Small intestine (tissue), 7 donors: ENCODE data around the gene SF3A2. TPM values are rescaled to one million over a fixed set of nuclear protein-coding genes. Genes with fewer than 3 reads are reported as not detected.
A peak's percentile ranks its signal among the peaks of the same experiment; 100 is the strongest.
"Not testable (repeated sequence)": the region's sequence is repeated elsewhere in the genome, so short reads cannot be mapped to it uniquely, and the experiment has no call there.

Experiments used
- DNase-seq, 2 donors: peaks; one replicate each; pipeline versions ENCODE4 v3.0.0 to v3.0.0-alpha.2; 2013
- FAIRE-seq: peaks from 2 replicates; lab custom pipeline; 2012; peaks lifted over from hg19 to GRCh38; lab: Jason Lieb, UNC
- H3K27ac ChIP-seq, 3 donors: one replicate each; pipeline ENCODE4 v1.5.1; 2013; ENCODE audit warnings: low read length in 2 of 3, mild to moderate bottlenecking in 2 of 3, control low read depth in 1 of 3, inconsistent platforms in 1 of 3, low read depth in 1 of 3, moderate library complexity in 1 of 3
- H3K27me3 ChIP-seq, 3 donors: one replicate each; pipeline ENCODE4 v1.6.1; 2013; ENCODE audit warnings: low read length in 3 of 3, inconsistent platforms in 1 of 3; ENCODE audit not compliant: control insufficient read depth in 3 of 3, insufficient read depth in 3 of 3
- H3K36me3 ChIP-seq, 3 donors: one replicate each; pipeline ENCODE4 v1.6.1; 2013; ENCODE audit warnings: low read length in 3 of 3, inconsistent platforms in 1 of 3, low read depth in 1 of 3, mild to moderate bottlenecking in 1 of 3, moderate library complexity in 1 of 3; ENCODE audit not compliant: control insufficient read depth in 3 of 3, insufficient read depth in 2 of 3
- H3K4me1 ChIP-seq, 3 donors: one replicate each; pipeline ENCODE4 v1.6.1; 2013; ENCODE audit warnings: low read length in 2 of 3, inconsistent platforms in 1 of 3, low read depth in 1 of 3, mild to moderate bottlenecking in 1 of 3, moderate library complexity in 1 of 3; ENCODE audit not compliant: control insufficient read depth in 3 of 3, insufficient read depth in 2 of 3
- H3K4me3 ChIP-seq, 3 donors: one replicate each; pipeline ENCODE4 v1.5.1; 2013; ENCODE audit warnings: low read length in 3 of 3, control low read depth in 1 of 3, inconsistent platforms in 1 of 3, low read depth in 1 of 3, mild to moderate bottlenecking in 1 of 3, moderate library complexity in 1 of 3
- H3K9me3 ChIP-seq, 2 donors: one replicate each; pipeline ENCODE4 v1.6.1; 2013; ENCODE audit warnings: low read depth in 1 of 2, low read length in 1 of 2; ENCODE audit not compliant: control insufficient read depth in 2 of 2, insufficient read depth in 1 of 2
- WGBS, 3 donors: extraction: QIAGEN DNeasy Blood & Tissue Kit; methylation state at CpG; one replicate each; pipeline ENCODE4 v1.1.7; 2013; 5-methylcytosine and 5-hydroxymethylcytosine counted together
- polyA plus RNA-seq, 4 donors: library from polyadenylated mRNA; stranded (reverse) in 3 of 4; unstranded in 1 of 4; fragments of 200-250 nt in 3 of 4; fragments of 120-200 nt in 1 of 4; gene quantifications; one replicate each; pipeline versions ENCODE4 v1.2.1 to v1.2.3, GENCODE V29; 2013
- donor health status: healthy with polysubstance abuse.
- donor health status: control.
- donor health status: control.
- donor health status: Bipolar disorder and iron deficiency.
- donor health status: healthy.

The SF3A2 gene
- polyA plus RNA-seq, 4 donors, result 31.8 to 71.5 (median 40.3) TPM

- peaks cover 0 to 24% (median 0%) of the 10 kb centered on the region in 3 donors for H3K36me3 ChIP-seq
- no peaks in the 10 kb centered on the region for H3K9me3 ChIP-seq
- no peak for FAIRE-seq
- H3K4me3 ChIP-seq, result no peak overlapping the region
- H3K27ac ChIP-seq, result no peak overlapping the region
- H3K4me1 ChIP-seq, result peaks cover 0 to 22% (median 2%) of the 10 kb centered on the region in 3 donors
- peaks cover 0 to 25% (median 0%) of the 10 kb centered on the region in 3 donors for H3K27me3 ChIP-seq
- DNase-seq, result peak; percentile 49 to 87
- 25 to 67% (median 45%) methylated on average over 28 to 33 of the region's 33 CpGs for WGBS, 3 donors
Measured at GRCh38 chr19:2278459-2279158, 42.0 kb downstream of the SF3A2 start.

GRCh38 chr19:2280633-2281264 is 44.1 kb downstream of the SF3A2 start:
- Histone ChIP-seq H3K4me1 (peaks cover 0 to 16% (median 0%) of the 10 kb centered on the region in 3 donors), H3K4me3 (no peak overlapping the region), H3K27me3 (peaks cover 0 to 29% (median 0%) of the 10 kb centered on the region in 3 donors), H3K27ac (no peak overlapping the region), H3K36me3 (peaks cover 0 to 8% (median 0%) of the 10 kb centered on the region in 3 donors), H3K9me3 (no peaks in the 10 kb centered on the region)
- 35 to 66% (median 50%) methylated on average over 25 to 26 of the region's 26 CpGs for WGBS, 3 donors
- DNase-seq (no peak), FAIRE-seq (no peak)

- not testable (repeated sequence) for H3K36me3 ChIP-seq, DNase-seq, H3K9me3 ChIP-seq, FAIRE-seq
- peak overlapping the region in 2 of 3 donors; percentile 28 to 58 for H3K27ac ChIP-seq
- H3K27me3 ChIP-seq, result peaks cover 0 to 36% (median 0%) of the 10 kb centered on the region in 3 donors
- peaks cover 0 to 16% (median 0%) of the 10 kb centered on the region in 3 donors for H3K4me1 ChIP-seq
- 17 to 28% (median 21%) methylated on average over 13 to 16 of the region's 16 CpGs for WGBS, 3 donors
- H3K4me3 ChIP-seq, result peak overlapping the region in 2 of 3 donors; percentile 10 to 27
Measured at GRCh38 chr19:2281265-2282061, 44.8 kb downstream of the SF3A2 start.

GRCh38 chr19:2282062-2282861 is 45.6 kb downstream of the SF3A2 start, which contains the start of gene PEAK3:
Gene PEAK3 (minus strand): TSS chr19:2282175. CDS start chr19:2280931, 1,244 bp downstream.
- peaks cover 0 to 16% (median 0%) of the 10 kb centered on the region in 3 donors for H3K4me1 ChIP-seq
- H3K4me3 ChIP-seq, result peak within 1 kb of the TSS in 2 of 3 donors; percentile 10 to 27
- DNase-seq, result peak; percentile 49 to 55
- no peaks in the 10 kb centered on the region for H3K36me3 ChIP-seq
- H3K9me3 ChIP-seq, result no peaks in the 10 kb centered on the region
- H3K27me3 ChIP-seq, result peaks cover 0 to 43% (median 0%) of the 10 kb centered on the region in 3 donors
- FAIRE-seq, result no peak
- 8 to 12% (median 11%) methylated on average over 37 to 41 of the region's 41 CpGs for WGBS, 3 donors
- H3K27ac ChIP-seq, result peak within 1 kb of the TSS in 2 of 3 donors; percentile 28 to 58

GRCh38 chr19:2282862-2283237 is 46.2 kb downstream of the SF3A2 start:
- FAIRE-seq (no peak), DNase-seq (no peak)
- 50 to 68% (median 67%) methylated on average over 11 of the region's 11 CpGs for WGBS, 3 donors
- no peak overlapping the region for H3K27ac ChIP-seq
- H3K9me3 ChIP-seq, result no peaks in the 10 kb centered on the region
- H3K27me3 ChIP-seq, result peaks cover 0 to 49% (median 0%) of the 10 kb centered on the region in 3 donors
- no peak overlapping the region for H3K4me3 ChIP-seq
- H3K4me1 ChIP-seq, result peaks cover 0 to 16% (median 0%) of the 10 kb centered on the region in 3 donors
- no peaks in the 10 kb centered on the region for H3K36me3 ChIP-seq

GRCh38 chr19:2283835-2284507 is 47.3 kb downstream of the SF3A2 start:
- no peak for FAIRE-seq
- Histone ChIP-seq H3K9me3 (no peaks in the 10 kb centered on the region), H3K27me3 (peaks cover 0 to 60% (median 4%) of the 10 kb centered on the region in 3 donors), H3K36me3 (no peaks in the 10 kb centered on the region), H3K4me1 (peaks cover 0 to 9% (median 0%) of the 10 kb centered on the region in 3 donors), H3K27ac (no peak overlapping the region), H3K4me3 (no peak overlapping the region)
- no peak for DNase-seq
- WGBS, 3 donors, result 88 to 93% (median 91%) methylated on average over 8 of the region's 8 CpGs

GRCh38 chr19:2286402-2287140 is 49.9 kb downstream of the SF3A2 start:
- WGBS, 3 donors, result 80 to 84% (median 83%) methylated on average over 20 of the region's 20 CpGs

More at GRCh38 chr19:2286402-2287140, 49.9 kb downstream of the SF3A2 start:
- Histone ChIP-seq H3K4me3 (no peak overlapping the region), H3K9me3 (no peaks in the 10 kb centered on the region), H3K36me3 (no peaks in the 10 kb centered on the region), H3K27ac (no peak overlapping the region), H3K27me3 (peaks cover 10 to 75% (median 18%) of the 10 kb centered on the region in 3 donors), H3K4me1 (peaks cover 0 to 9% (median 3%) of the 10 kb centered on the region in 3 donors)
- no peak for FAIRE-seq
- DNase-seq, result no peak
